ENCODE data around the gene CECR2.

DNA sequence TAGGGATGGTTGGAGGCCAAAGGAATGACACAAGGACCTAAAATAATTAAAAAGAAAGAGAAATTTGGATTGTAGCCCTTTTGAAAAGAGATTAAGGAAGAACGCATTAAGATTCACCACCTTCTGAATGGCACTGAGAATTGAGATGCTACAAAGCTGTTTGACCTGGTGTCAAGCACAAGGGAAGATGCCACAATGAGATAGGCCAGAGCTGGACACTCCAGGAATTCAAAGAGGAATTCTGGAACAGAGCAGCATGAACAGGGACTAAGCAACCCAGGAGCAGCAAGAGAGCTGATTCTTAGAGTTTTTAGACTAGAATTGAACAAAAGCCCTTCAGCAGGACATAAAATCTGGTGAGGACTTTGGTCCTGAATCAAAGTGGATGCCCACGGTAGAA, 11.6 kb upstream of the CECR2 start:
- no peak for TF ChIP-seq CSDC2 (CRISPR knock-in tag; IDR thresholded peaks at IDR 0.05)
- TF ChIP-seq PPARA (CRISPR knock-in tag; IDR thresholded peaks at IDR 0.05; ENCODE audit: borderline replicate concordance), result no peak
- no peak for TF ChIP-seq ESRRG (CRISPR knock-in tag; IDR thresholded peaks at IDR 0.05)
- no peak for TF ChIP-seq ZFP3 (CRISPR knock-in tag; IDR thresholded peaks at IDR 0.05)
- no peak for TF ChIP-seq ZNF70 (CRISPR knock-in tag; IDR thresholded peaks at IDR 0.05)
- TF ChIP-seq, protein P1, sequence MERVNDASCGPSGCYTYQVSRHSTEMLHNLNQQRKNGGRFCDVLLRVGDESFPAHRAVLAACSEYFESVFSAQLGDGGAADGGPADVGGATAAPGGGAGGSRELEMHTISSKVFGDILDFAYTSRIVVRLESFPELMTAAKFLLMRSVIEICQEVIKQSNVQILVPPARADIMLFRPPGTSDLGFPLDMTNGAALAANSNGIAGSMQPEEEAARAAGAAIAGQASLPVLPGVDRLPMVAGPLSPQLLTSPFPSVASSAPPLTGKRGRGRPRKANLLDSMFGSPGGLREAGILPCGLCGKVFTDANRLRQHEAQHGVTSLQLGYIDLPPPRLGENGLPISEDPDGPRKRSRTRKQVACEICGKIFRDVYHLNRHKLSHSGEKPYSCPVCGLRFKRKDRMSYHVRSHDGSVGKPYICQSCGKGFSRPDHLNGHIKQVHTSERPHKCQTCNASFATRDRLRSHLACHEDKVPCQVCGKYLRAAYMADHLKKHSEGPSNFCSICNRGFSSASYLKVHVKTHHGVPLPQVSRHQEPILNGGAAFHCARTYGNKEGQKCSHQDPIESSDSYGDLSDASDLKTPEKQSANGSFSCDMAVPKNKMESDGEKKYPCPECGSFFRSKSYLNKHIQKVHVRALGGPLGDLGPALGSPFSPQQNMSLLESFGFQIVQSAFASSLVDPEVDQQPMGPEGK (CRISPR knock-in tag; IDR thresholded peaks at IDR 0.05; ENCODE audit: borderline replicate concordance), result no peak

All from SK-N-SH treated with all-trans-retinoic acid at 6 μM for 48 hours (cell line).